ENCODE results near the gene SNPH.

SNPH gene

GRCh38 chr20:1306316-1307135 is 40.4 kb downstream of the SNPH start:
- DNase-seq (ENCODE audit: low read depth, low spot score) = no peak

- no peak for DNase-seq (ENCODE audit: low read depth, low spot score)
Measured at GRCh38 chr20:1307171-1307570, 41.1 kb downstream of the SNPH start.

GRCh38 chr20:1307571-1307971 is 41.5 kb downstream of the SNPH start:
- no peak for DNase-seq (ENCODE audit: low read depth, low spot score)

- DNase-seq (ENCODE audit: low read depth, low spot score) = no peak
Measured at GRCh38 chr20:1308067-1308701, 42.1 kb downstream of the SNPH start.

GRCh38 chr20:1308702-1309095 is 42.6 kb downstream of the SNPH start:
- no peak for DNase-seq (ENCODE audit: low read depth, low spot score)

- DNase-seq (ENCODE audit: low read depth, low spot score) = no peak
Measured at GRCh38 chr20:1309439-1309847, 43.3 kb downstream of the SNPH start.

GRCh38 chr20:1310071-1310470 is 44.0 kb downstream of the SNPH start:
- no peak for DNase-seq (ENCODE audit: low read depth, low spot score)

GRCh38 chr20:1310506-1311190 is 44.6 kb downstream of the SNPH start:
- no peak for DNase-seq (ENCODE audit: low read depth, low spot score)

GRCh38 chr20:1312308-1312707 is 46.2 kb downstream of the SNPH start:
- no peak for DNase-seq (ENCODE audit: low read depth, low spot score)

- DNase-seq (ENCODE audit: low read depth, low spot score) = no peak
Measured at GRCh38 chr20:1312904-1313235, 46.8 kb downstream of the SNPH start.

- peak; percentile 87 for DNase-seq (ENCODE audit: low read depth, low spot score)
Measured at GRCh38 chr20:1313236-1313964, 47.3 kb downstream of the SNPH start.

- no peak for DNase-seq (ENCODE audit: low read depth, low spot score)
Measured at GRCh38 chr20:1315804-1316203, 49.7 kb downstream of the SNPH start.

- DNase-seq (ENCODE audit: low read depth, low spot score) = no peak
Measured at GRCh38 chr20:1317545-1318255, 51.6 kb downstream of the SNPH start.

GRCh38 chr20:1319051-1319450 is 53.0 kb downstream of the SNPH start:
- DNase-seq (ENCODE audit: low read depth, low spot score) = no peak

GRCh38 chr20:1319462-1319861 is 53.4 kb downstream of the SNPH start:
- DNase-seq (ENCODE audit: low read depth, low spot score) = no peak

- no peak for DNase-seq (ENCODE audit: low read depth, low spot score)
Measured at GRCh38 chr20:1320016-1320415, 53.9 kb downstream of the SNPH start.

- DNase-seq (ENCODE audit: low read depth, low spot score) = no peak
Measured at GRCh38 chr20:1320902-1321653, 55.0 kb downstream of the SNPH start.

- DNase-seq (ENCODE audit: low read depth, low spot score) = no peak
Measured at GRCh38 chr20:1321654-1321939, 55.5 kb downstream of the SNPH start.

- DNase-seq (ENCODE audit: low read depth, low spot score) = peak; percentile 88
Measured at GRCh38 chr20:1322511-1323245, 56.6 kb downstream of the SNPH start.

- DNase-seq (ENCODE audit: low read depth, low spot score) = no peak
Measured at GRCh38 chr20:1323256-1323655, 57.2 kb downstream of the SNPH start.
